Brain microvascular endothelial cell (primary cell): Measurements from ENCODE around the gene DAAM2.

Experiments used
- DNase-seq: peaks from one replicate; pipeline ENCODE4 v3.0.0-alpha.2; 2020
- H3K27ac ChIP-seq: fragments of 250-450 bp; sonication (Bioruptor Pico); 2 replicates; pipeline ENCODE4 v1.5.1; 2020; ENCODE audit warnings: mild to moderate bottlenecking, moderate library complexity
- H3K27me3 ChIP-seq: fragments of 250-450 bp; sonication (Bioruptor Pico); replicated peaks from 2 replicates; pipeline ENCODE4 v1.5.1; 2020; ENCODE audit warnings: mild to moderate bottlenecking
- H3K36me3 ChIP-seq: fragments of 250-450 bp; sonication (Bioruptor Pico); replicated peaks from 2 replicates; pipeline ENCODE4 v1.5.1; 2020; ENCODE audit warnings: mild to moderate bottlenecking
- H3K4me3 ChIP-seq: 2 replicates; pipeline ENCODE4 v1.5.1; 2011; ENCODE audit warnings: low read depth, mild to moderate bottlenecking, control low read depth, low read length, moderate library complexity
- CTCF ChIP-seq: IDR thresholded peaks from 2 replicates; pipeline ENCODE4 v1.5.1; 2011; ENCODE audit warnings: low read depth, mild to moderate bottlenecking, moderate library complexity, low read length, control low read depth, inconsistent platforms; ENCODE audit errors: missing control alignments
- in situ Hi-C: cut with HindIII; loops from 2 replicates; pipeline ENCODE4 v1.10.0; 2017; ENCODE audit warnings: low sequenced_read_pairs, low pct_ligation_motif_present

Gene DAAM2

DNA sequence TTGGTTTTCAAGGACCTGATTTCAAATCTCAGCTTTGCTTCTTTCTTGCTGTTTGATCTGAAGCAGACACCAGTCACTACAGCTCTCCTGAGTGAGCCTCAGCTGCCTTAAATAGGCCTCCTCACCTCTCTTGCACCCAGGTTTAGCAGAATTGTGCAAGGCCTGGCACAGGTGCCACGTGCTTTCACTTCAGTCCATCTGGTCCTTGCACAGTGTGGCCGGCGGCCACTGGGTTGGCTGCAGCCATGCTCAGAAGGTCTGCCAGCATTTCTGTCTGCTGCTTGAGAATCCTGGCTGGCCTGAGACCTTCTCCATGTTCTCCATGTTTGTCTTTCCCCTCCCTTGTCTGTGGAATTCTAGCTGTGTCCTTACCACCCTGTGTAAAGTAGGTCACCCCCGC lies 14.5 kb upstream of the DAAM2 start:
- H3K27me3 ChIP-seq = no peaks in the 10 kb centered on the region
- H3K36me3 ChIP-seq = no peaks in the 10 kb centered on the region
- in situ Hi-C loops = no loop called here
- H3K27ac ChIP-seq = no peak overlapping the region
- no peak overlapping the region for H3K4me3 ChIP-seq
- DNase-seq = no peak
- TF ChIP-seq CTCF = no peak

- H3K36me3 ChIP-seq = no peaks in the 10 kb centered on the region
- DNase-seq = no peak
- no peak overlapping the region for H3K27ac ChIP-seq
- in situ Hi-C loops = no loop called here
- no peaks in the 10 kb centered on the region for H3K27me3 ChIP-seq
- no peak for TF ChIP-seq CTCF
- H3K4me3 ChIP-seq = no peak overlapping the region
Observed at GRCh38 chr6:39778581-39779255, 13.5 kb upstream of the DAAM2 start.

- H3K27me3 ChIP-seq = no peaks in the 10 kb centered on the region
- in situ Hi-C loops = no loop called here
Observed at GRCh38 chr6:39785281-39785680, 6.9 kb upstream of the DAAM2 start.

DNA sequence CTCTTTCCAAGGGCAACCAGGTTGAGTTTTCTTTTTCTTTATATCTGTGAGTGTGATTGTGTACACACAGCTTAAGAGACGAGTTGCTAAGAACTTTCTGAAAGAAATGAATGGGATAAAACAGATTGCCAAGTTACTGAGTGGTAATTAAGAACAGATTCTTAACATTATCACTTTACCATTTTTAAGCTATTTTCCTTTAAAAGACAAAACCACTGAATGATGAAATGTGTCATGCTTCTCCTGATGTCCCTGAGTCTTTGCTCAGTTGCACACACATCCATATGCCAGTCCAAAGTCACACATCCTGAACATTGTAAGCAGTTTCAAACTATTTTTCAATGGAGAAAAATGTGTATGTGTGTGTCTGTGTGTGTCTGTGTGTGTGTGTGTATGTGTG lies 5.5 kb upstream of the DAAM2 start:
- Histone ChIP-seq H3K27ac (no peak overlapping the region), H3K36me3 (no peaks in the 10 kb centered on the region), H3K27me3 (no peaks in the 10 kb centered on the region), H3K4me3 (no peak overlapping the region)
- DNase-seq = no peak
- TF ChIP-seq CTCF = no peak
- in situ Hi-C loops = no loop called here

More at GRCh38 chr6:39785281-39785680, 6.9 kb upstream of the DAAM2 start:
- no peak overlapping the region for H3K4me3 ChIP-seq
- H3K36me3 ChIP-seq = no peaks in the 10 kb centered on the region
- no peak for DNase-seq
- no peak overlapping the region for H3K27ac ChIP-seq
- no peak for TF ChIP-seq CTCF

DNA sequence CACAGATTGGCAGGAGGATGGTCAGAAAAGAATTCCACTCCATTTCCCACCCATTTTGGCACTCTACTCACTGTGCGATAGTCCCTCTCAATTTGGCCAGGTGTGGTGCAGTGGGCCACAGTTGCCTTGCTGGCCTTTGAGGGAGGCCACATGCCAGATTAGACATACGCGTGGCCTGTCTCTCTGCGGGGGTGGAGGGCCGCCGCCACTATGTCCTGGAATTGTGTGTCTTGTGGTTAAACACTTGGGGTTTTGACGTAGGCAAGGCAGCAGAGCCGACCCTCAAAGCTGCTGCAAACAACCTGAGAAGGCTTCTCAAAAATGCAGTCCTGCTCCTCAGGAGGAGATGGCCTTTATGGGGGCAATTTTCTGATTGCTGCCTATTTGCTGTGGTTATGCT lies 4.9 kb upstream of the DAAM2 start:
- H3K4me3 ChIP-seq = no peak overlapping the region
- no peaks in the 10 kb centered on the region for H3K36me3 ChIP-seq
- no peak for DNase-seq
- in situ Hi-C loops = no loop called here
- no peak overlapping the region for H3K27ac ChIP-seq
- no peak for TF ChIP-seq CTCF
- no peaks in the 10 kb centered on the region for H3K27me3 ChIP-seq

- in situ Hi-C loops = no loop called here
Observed at GRCh38 chr6:39790772-39791171, 1.4 kb upstream of the DAAM2 start.

More at GRCh38 chr6:39790772-39791171, 1.4 kb upstream of the DAAM2 start:
- no peaks in the 10 kb centered on the region for H3K27me3 ChIP-seq
- no peak overlapping the region for H3K4me3 ChIP-seq
- no peak for TF ChIP-seq CTCF
- H3K27ac ChIP-seq = no peak overlapping the region
- H3K36me3 ChIP-seq = no peaks in the 10 kb centered on the region
- no peak for DNase-seq
